PFSK-1 (cell line): ENCODE data around the gene OMP.

ENCODE experiments used
- POLR2AphosphoS5 ChIP-seq: IDR thresholded peaks from 2 replicates; pipeline ENCODE4 v1.6.1; 2012; ENCODE audit warnings: low read depth, mild to moderate bottlenecking, control low read depth, low read length, moderate library complexity
- REST ChIP-seq, 2 experiments: IDR thresholded peaks; 2 replicates each; pipeline versions ENCODE4 v1.6.1 to v1.8.0; 2011 to 2012; ENCODE audit warnings: low read depth in 2 of 2, low read length in 2 of 2, control low read depth in 1 of 2, inconsistent platforms in 1 of 2, mild to moderate bottlenecking in 1 of 2, moderate library complexity in 1 of 2; ENCODE audit not compliant: insufficient read depth in 1 of 2
- SIN3A ChIP-seq: IDR thresholded peaks from 2 replicates; pipeline ENCODE4 v1.6.1; 2012; ENCODE audit warnings: mild to moderate bottlenecking, low read length, moderate library complexity, borderline replicate concordance; ENCODE audit not compliant: insufficient read depth
- TAF1 ChIP-seq: IDR thresholded peaks from 2 replicates; pipeline ENCODE4 v1.6.1; 2012; ENCODE audit warnings: low read length, control low read depth, borderline replicate concordance; ENCODE audit not compliant: insufficient read depth

DNA sequence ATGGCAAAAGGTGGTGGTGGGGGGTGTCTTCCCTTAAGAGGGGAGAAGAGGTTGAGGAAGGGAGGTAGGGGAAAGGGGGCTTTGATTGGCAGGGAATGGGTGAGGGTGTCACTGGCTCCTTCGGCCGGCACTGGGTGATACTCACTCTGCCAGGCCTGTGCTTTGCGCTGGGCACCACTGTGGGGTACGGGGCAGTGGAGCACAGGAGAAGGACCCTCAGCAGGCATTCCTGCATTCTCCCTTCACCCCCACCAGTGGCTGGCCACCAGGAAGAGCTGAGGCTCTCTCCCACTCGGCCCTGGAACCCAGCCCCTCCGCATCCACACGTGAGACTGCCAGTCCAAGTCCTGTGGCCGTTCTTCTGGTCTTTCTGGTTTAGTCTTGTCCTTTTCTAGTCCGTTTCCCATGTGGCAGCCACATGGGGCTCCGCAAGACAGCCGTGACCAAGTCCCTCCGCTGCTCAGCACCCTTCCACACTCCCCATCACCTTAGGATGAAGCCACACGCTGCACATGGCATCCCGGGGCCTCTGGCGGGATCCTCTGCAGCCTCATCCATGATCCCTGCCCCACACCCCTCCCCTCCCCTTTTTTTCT, 27.9 kb upstream of the OMP start:
- TF ChIP-seq REST (IDR thresholded peaks at IDR 0.05; ENCODE audit: insufficient read depth in 1 of 2, low read depth in 2 of 2, low read length in 2 of 2) (no peak), TAF1 (no peak), POLR2AphosphoS5 (no peak), SIN3A (no peak)
